NCI-H1092 treated with DMSO at 0.1 percent for 48 hours (cell line): ENCODE measurements around the gene FOXJ1.

Experiments used
- DNase-seq: peaks from one replicate; lab custom pipeline; 2025; lab: John Stamatoyannopoulos, UW

The FOXJ1 gene

DNA sequence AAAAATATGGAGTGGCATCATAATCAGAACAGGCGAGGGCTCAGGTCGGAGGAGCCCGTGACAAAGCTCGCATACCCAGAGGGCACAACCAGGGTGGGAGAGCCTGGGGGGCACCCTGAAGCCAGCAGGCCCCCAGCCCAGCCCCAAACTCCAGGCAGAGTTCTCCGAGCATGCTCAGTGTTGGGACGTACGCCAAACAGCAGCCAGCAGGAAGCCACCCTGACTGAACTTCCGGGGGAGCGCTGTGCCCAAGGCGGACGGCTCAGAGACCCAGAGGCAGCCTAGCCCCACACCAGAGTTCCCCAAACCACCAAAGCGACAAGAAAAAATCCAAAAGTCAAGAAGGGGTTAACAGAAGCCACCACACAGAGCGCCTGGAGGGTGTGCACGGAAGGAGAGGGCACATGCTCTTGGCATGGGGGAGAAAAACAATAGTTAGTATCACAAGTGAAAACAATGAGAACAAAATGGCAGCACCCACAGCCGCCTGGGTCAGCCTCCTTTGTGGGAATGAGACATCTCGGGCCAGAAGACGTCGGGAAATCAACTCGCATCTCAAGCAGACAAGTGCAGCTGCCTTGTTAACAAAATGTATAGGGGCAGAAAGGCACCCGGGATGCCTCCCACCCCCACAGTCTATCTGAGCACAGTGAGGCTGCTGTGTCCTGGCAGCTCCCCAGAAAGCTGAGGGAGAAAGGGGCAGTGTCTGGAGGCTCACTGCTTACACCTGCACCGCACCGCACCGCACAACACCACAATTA lies 49.3 kb downstream of the FOXJ1 start:
- DNase-seq: no peak

DNA sequence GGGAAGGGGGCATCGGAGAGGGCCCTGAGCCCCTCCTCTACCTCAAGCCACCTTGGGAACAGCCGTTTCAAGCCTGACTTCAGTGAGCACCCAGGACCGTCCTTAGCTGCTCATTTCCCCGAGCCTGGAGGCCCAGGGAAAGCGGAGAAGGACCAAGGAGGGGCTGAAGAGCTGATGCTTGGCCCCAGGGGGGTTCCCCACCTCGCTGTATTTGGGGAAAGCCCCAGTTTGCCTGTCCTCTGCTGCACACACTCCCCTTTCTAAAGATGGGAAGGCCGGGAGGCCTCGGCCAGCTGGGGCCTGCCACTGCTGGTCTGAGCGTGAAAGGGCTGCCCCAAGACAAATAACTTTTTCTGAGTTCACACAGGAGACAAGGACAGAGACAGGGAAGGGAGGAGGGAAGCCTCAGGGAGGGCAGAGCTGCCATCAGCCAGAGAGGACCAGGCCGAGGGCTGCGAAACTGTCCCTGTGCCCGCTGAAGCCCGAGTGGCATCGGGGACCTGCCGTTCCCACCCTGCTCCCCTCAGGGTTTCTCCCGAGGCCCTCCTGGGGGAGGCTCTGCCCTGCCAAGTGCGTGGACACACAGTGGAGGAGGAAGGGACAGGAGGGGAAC lies 50.4 kb downstream of the FOXJ1 start:
- DNase-seq: no peak

- DNase-seq: no peak
These were observed 51.1 kb downstream of the FOXJ1 start for GRCh38 chr17:76089680-76090516.

DNA sequence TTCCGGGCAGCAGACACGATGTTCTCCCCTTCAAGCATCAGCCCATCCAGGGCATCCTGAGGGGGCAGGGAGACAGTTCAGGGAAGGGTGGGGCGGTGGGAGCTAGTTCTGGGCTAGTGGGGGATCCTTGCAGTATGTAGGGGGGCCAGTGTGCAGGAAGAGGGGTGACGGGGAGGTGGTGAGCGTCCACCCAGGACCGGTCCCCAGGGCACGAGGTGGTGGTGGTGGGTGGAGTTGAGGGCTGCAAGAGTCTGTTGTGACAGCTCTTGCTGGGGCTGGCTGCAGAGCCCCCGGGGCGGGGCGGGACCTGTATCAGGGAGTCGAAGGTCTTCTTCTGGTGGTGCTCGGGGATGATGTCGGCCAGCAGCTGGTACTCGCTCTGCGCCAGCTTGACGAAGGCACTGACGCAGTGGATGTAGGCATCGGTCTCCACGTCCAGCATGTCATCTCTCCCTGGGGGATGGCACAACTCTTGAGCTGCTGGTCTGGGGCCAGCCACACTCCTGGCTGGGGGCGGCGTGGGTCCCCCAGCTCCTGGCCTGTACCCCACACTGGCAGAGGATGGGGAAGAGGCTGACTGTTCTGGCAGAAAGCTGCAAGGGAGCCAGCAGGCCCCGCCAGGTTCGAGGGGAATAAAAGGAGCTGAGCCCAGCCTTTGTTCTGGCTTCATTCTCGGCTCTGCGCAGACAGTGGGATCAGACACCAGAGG lies 52.0 kb downstream of the FOXJ1 start:
- DNase-seq: no peak

DNA sequence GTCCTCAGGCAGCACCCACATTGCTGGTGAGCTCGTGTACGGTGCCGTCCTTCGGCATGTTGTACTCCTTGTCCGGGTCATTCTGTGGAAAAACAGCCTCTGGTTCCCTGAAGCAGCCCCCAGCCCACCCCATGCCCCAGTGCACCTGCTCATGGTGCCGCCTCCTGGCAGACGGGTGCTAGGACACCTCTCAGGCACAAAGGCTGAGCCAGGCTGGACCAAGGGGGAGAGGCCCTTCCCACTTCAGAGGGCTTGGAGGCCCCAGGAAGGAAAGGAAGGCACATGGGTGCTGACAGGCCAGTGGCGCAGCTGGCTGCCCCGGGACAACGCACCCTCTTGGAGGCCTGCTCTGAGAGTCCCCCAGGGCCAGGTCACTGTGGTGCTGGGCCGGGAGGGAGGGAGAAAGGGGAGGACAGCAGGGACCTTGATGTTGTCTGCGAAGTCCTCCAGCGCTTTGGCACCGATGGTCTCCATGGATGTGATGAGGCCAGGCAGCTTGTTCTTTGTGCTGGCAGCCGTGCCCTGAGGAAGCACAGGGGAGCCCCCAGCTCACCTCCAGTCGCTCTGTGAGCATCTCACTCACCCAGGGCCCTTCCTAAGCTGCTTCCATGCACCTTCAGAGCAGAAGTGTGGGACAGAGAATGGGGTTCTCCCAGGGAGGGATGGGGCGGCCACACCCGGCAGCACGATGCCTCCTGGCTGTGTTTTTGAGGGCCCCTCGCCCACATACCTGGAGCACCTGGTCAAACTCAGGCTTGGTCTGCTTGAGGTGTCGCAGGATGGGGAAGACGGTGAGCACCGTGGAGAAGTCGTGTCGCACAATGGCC lies 52.8 kb downstream of the FOXJ1 start:
- DNase-seq: no peak

DNA sequence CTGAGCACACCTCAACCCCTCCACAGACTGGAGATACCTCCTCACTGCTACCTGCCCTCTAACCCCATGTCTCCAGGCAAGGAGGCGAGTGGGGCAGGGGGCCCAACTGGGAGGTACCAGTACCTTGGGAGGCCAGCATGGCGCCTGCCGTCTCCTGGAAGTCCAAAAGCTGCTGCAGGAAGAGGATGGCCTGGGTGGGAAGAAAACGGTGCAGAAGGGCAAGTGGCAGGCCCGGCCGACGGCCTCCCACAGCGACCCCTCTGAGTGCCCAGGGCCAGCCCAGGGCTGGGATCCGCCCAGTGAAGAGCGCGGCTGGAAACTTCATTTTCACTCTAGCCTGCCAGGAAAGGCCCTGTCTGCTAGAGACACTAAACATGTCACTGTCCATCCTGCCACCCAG lies 53.5 kb downstream of the FOXJ1 start:
- no peak for DNase-seq

DNA sequence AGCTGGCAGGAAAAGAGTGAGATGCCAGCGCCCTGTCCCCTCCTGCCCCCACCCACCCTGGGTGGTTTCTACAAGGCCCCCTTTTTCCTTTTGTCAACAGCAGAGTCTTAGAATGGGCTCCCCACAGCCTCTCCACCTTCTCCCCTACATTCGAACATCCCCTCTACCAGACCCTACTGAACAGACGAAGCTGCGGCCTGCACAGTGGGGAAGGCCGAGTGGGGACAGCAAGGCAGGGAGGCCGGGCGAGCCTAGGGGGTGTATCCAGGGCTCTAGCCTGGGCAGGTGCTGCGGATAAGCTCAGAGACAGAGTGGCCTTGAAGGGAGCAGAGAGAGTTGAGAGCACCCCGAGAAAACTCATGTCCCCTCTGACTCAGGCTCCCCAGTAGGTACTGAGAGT lies 54.7 kb downstream of the FOXJ1 start:
- no peak for DNase-seq
